ENCODE measurements around the gene CEACAM18.

DNA sequence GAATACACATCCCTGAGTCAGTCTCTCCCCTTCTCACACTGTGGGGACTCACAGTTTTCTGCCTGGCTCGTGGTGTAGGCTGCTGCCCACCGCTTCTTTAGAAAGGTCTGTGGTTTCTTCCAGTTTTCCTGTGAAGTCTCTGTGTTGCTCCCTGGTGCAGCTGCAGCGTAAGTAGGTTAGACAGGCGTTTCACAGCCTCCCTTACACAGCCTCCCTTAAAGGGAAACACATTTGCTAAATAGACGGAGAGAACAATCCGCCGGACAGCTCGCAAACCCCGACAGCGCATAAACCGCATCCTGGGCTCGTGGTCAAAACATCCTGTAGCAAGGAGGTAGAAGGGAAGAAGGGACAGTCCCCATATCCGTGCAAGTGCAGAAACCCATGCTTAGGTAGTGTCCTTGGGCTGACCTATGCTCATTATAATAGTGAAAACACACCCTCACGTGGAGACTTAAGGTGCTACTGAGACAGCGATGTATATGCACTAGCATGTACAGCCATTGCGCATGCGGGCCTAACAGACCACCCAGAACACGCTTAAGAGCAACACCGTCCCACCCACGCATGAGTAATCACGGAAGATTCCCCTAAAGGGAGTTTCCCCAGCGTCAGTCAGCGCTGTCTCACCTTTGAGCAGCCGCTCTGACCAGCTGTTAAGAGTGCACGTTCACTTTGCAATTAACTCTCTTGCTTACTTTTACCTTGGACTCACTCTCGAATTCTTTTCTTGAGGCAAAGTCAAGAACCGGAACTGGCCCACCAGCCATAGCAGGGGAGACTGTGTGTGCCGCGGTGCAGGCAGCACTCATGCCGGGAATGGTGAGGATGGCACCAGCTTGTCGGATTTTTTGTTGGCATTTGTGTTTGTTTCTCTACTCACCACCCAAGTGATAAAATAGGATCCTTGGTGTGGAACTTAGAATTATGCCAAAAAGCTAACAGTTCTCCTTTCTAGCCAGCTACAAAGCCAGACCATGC is 36.6 kb upstream of the CEACAM18 start:
- TF ChIP-seq YY1 (IDR thresholded peaks at IDR 0.05; ENCODE audit: insufficient read depth, insufficient read length) (no peak), ZNF274 (IDR thresholded peaks at IDR 0.05; ENCODE audit: low read depth, low read length) (no peak), SUZ12 (IDR thresholded peaks at IDR 0.05; ENCODE audit: extremely low read depth, insufficient read depth, insufficient read length) (no peak)
